Stimulated activated CD8-positive, alpha-beta memory T cell treated with anti-CD3 and anti-CD28 coated beads, Interleukin-4, amount 100 ng/mL, for 1 hour (primary cell): ENCODE measurements around the gene LGR6.
"Not testable (repeated sequence)": the region's sequence is repeated elsewhere in the genome, so short reads cannot be mapped to it uniquely, and the experiment has no call there.

Source experiments
- DNase-seq, 2 donors: peaks; one replicate each; pipeline ENCODE4 v3.0.0-alpha.2; 2020; ENCODE audit warnings: low read depth in 2 of 2, low spot score in 1 of 2

LGR6 gene

GRCh38 chr1:202237052-202237451 lies 43.5 kb downstream of the LGR6 start:
- no peak for DNase-seq

GRCh38 chr1:202238914-202239313 lies 45.3 kb downstream of the LGR6 start:
- no peak for DNase-seq

DNA sequence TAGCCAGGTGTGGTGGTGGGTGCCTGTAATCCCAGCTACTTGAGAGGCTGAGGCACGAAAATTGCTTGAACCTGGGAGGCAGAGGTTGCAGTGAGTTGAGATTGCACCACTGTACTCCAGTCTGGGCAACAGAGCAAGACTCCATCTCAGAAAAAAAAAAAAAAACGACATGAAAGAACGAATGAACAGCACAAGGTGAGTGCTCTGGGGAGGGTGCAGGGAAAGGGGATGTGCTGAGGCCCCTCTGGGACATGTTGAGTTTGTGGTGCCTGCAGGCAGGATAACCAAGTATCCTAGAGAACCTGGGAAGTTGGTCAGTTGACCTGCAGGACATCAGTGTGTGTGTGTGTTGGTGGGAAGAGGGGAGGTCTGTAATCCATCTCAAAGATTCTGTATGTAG lies 46.6 kb downstream of the LGR6 start:
- DNase-seq: not testable (repeated sequence)

DNA sequence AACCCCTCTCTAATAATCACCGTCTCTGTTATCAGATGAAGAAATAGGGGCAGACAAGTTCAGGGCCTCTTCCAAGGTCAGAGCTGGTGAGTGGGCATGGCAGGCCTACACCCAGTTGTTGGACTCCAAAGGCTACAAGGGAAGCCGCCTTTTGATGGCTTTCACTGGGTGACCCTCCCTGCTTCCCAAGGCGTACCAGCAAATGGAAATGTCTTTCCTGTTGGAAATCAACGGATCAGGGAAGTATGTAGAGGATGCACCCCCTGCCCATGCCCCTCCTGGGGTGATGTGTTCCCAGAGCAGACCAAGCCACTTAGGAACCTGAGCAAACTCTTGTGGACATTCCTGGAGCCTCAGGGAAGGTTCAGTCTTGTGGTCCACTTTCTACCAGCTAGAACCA lies 47.4 kb downstream of the LGR6 start:
- no peak for DNase-seq

- no peak for DNase-seq
These were observed 47.9 kb downstream of the LGR6 start for GRCh38 chr1:202241376-202242079.

DNA sequence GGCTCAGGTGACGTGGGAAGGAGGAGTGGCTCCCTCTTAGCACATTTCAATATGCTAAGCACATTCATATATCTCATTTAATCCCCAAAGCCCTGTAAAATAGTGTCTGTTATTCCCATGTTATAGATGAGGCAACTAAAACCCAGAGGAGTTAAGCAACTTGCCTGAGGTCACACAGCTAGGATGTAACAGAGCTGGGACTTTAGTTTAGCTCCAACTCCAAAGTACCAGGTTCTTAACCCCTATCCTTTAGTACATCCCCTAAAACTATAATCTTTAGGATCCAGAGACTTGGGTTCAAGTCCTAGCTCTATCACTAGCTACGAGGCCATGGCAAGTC lies 48.5 kb downstream of the LGR6 start:
- DNase-seq: no peak

GRCh38 chr1:202243006-202243405 lies 49.4 kb downstream of the LGR6 start:
- DNase-seq: no peak

- no peak for DNase-seq
These were observed 51.3 kb downstream of the LGR6 start for GRCh38 chr1:202244841-202245261.

GRCh38 chr1:202245391-202245790 lies 51.8 kb downstream of the LGR6 start:
- no peak for DNase-seq

GRCh38 chr1:202247104-202247503 lies 53.5 kb downstream of the LGR6 start:
- no peak for DNase-seq

GRCh38 chr1:202247837-202248795 lies 54.5 kb downstream of the LGR6 start:
- DNase-seq: no peak

- no peak for DNase-seq
These were observed 55.3 kb downstream of the LGR6 start for GRCh38 chr1:202248861-202249260.

- no peak for DNase-seq
These were observed 55.8 kb downstream of the LGR6 start for GRCh38 chr1:202249436-202249835.

- DNase-seq: no peak
These were observed 56.2 kb downstream of the LGR6 start for GRCh38 chr1:202249846-202250245.

- DNase-seq: no peak
These were observed 57.4 kb downstream of the LGR6 start for GRCh38 chr1:202250982-202251381.

- no peak for DNase-seq
These were observed 58.0 kb downstream of the LGR6 start for GRCh38 chr1:202251424-202252256.

GRCh38 chr1:202252271-202252670 lies 58.7 kb downstream of the LGR6 start:
- no peak for DNase-seq

DNA sequence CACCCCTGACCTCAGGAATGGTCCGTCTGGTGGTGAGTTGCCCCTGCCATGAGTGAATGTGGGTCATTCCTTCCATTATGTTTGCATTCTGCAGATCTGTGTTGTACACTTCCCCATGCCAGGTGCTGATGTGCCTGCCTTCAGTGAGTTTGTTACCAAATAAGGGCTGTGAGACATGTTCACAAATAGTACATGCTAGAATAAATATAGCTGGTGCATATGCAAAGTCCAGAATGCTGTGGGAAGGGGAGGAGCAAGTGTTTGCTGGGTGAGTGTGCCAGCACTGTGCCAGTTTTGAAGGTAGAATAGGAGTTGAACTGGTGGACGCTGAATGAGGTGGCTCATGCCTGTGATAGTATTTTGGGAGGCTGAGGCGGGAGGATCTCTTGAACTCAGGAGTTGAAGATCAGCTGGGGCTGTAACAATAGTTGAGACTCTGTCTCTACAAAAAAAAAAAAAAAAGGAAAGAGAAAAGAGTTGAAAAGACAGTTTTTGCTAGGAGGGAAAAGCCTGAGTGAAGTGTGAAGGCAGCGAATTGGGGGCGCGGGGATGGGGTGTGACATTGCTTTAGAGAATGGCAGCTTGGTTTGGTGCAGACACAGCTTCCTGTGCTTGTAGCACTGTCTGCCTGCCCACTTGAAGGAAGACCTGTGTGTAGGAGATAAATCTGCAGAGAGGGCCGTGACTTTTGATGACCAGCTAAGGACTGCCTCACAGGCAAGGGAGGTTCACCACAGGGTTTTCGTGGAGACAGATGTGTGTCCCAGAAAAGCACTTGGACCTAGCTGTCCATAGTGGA lies 61.1 kb downstream of the LGR6 start:
- DNase-seq: no peak

DNA sequence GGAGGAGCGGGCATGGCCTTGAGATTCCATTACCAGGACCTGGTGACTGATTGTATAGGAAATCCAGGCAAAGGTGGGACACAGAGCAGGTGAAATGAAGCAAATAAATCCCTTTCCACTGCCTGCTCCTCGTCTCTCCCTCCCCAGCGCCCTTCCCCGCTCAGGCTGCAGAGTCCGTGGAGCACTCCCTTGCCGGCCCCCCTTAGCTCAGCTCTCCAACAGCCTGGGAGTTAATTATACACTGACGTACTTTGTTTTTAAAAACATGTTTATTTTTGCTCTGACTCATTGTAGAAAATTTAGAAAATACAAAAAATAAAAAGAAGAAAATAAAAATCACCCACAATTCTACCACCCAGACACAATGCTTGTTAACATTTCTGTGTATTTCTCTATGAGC lies 61.7 kb downstream of the LGR6 start:
- no peak for DNase-seq

DNA sequence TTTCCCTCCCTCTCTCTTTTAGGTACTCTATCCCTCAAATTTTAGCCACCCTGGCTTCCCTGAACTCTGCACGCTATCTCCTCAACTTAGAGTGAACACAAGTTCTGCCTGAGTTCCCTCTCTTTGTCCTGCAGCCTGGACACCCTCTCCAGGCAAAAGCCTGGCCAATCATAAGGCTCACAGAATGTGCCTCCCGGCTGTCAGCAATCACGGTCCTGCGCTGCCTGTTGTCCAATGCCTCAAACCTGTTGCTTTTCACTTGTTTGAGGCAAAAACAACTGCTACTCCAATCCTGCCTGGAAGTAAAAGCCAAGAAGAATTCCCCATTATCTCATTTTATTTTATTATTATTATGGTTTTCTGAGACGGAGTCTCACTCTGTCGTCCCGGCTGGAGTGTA lies 66.1 kb downstream of the LGR6 start:
- DNase-seq: no peak
